H1 (cell line): ENCODE measurements around the gene ZNF385D. TPM values are rescaled to one million over a fixed set of nuclear protein-coding genes. Genes with fewer than 3 reads are reported as not detected.

Source experiments
- CTCF ChIA-PET: fragments of 300-600 bp; sonication (Branson Sonifier 250); formaldehyde crosslinking; loops from one replicate; lab custom pipeline; 2021; ENCODE audit not compliant: partially characterized antibody; lab: Charles Lee
- POLR2A ChIA-PET: fragments of 300-600 bp; sonication (Branson Sonifier 250); formaldehyde crosslinking; loops from one replicate; lab custom pipeline; 2021; ENCODE audit warnings: inconsistent platforms; ENCODE audit not compliant: partially characterized antibody; lab: Charles Lee
- DNase-seq, 2 experiments: peaks; one replicate each; pipeline versions ENCODE4 v3.0.0 to v3.0.0-alpha.2; 2010 to 2022; ENCODE audit warnings: low spot score in 2 of 2, low read depth in 1 of 2, mixed read lengths in 1 of 2
- FAIRE-seq: peaks from 2 replicates; lab custom pipeline; 2011; peaks lifted over from hg19 to GRCh38; lab: Jason Lieb, UNC
- H2AFZ ChIP-seq: 2 replicates; pipeline ENCODE4 v1.8.1; 2012; ENCODE audit warnings: low read length, inconsistent platforms
- H2AK5ac ChIP-seq: 2 replicates; pipeline ENCODE4 v1.6.1; 2013; ENCODE audit warnings: low read depth, low read length
- H2BK120ac ChIP-seq: replicated peaks from 2 replicates; pipeline ENCODE3; 2013; ENCODE audit warnings: low read depth, low read length, inconsistent platforms
- H2BK12ac ChIP-seq: 2 replicates; pipeline ENCODE4 v1.6.1; 2013; ENCODE audit warnings: low read depth, low read length
- H2BK15ac ChIP-seq: 2 replicates; pipeline ENCODE4 v1.6.1; 2013; ENCODE audit warnings: low read length
- H2BK20ac ChIP-seq: 2 replicates; pipeline ENCODE4 v1.6.1; 2013; ENCODE audit warnings: low read length
- H2BK5ac ChIP-seq: 2 replicates; pipeline ENCODE4 v1.6.1; 2013; ENCODE audit warnings: low read depth, low read length
- H3K14ac ChIP-seq: 2 replicates; pipeline ENCODE4 v1.6.1; 2013; ENCODE audit warnings: inconsistent platforms; ENCODE audit not compliant: insufficient read length
- H3K18ac ChIP-seq: 2 replicates; pipeline ENCODE4 v1.6.1; 2013; ENCODE audit warnings: low read length; ENCODE audit errors: extremely low read depth
- H3K23ac ChIP-seq: 2 replicates; pipeline ENCODE4 v1.6.1; 2013; ENCODE audit warnings: inconsistent platforms; ENCODE audit not compliant: insufficient read length
- H3K23me2 ChIP-seq: 2 replicates; pipeline ENCODE4 v1.6.1; 2013; ENCODE audit warnings: low read depth, low read length
- H3K27ac ChIP-seq: 2 replicates; pipeline ENCODE4 v1.6.1; 2011; ENCODE audit warnings: low read depth, low read length, inconsistent platforms
- H3K27me3 ChIP-seq, 4 experiments: replicated peaks in 1 of 4; 1 replicate in 1 of 4; 2 replicates in 3 of 4; pipeline versions ENCODE4 v1.6.1 to v1.8.1; 2011 to 2013; ENCODE audit warnings: low read length in 3 of 4, mild to moderate bottlenecking in 3 of 4, inconsistent platforms in 2 of 4, mixed read lengths in 2 of 4, moderate library complexity in 1 of 4; ENCODE audit not compliant: control insufficient read depth in 3 of 4, insufficient read depth in 3 of 4; ENCODE audit errors: extremely low read depth in 1 of 4
- H3K36me3 ChIP-seq, 4 experiments: 2 replicates each; pipeline versions ENCODE4 v1.6.1 to v1.8.1; 2011 to 2013; ENCODE audit warnings: mild to moderate bottlenecking in 4 of 4, low read length in 3 of 4, moderate library complexity in 2 of 4, control low read depth in 1 of 4, inconsistent platforms in 1 of 4; ENCODE audit not compliant: insufficient read depth in 4 of 4, control insufficient read depth in 2 of 4
- H3K4ac ChIP-seq: replicated peaks from 2 replicates; pipeline ENCODE3; 2013; ENCODE audit warnings: low read length, low read depth, mixed read lengths, inconsistent platforms; ENCODE audit not compliant: insufficient read length
- H3K4me1 ChIP-seq, 4 experiments: replicated peaks in 1 of 4; 1 replicate in 1 of 4; 2 replicates in 3 of 4; pipeline versions ENCODE4 v1.6.1 to v1.8.1; 2011 to 2013; ENCODE audit warnings: low read length in 3 of 4, inconsistent platforms in 2 of 4, mixed read lengths in 1 of 4; ENCODE audit not compliant: insufficient read depth in 4 of 4, control insufficient read depth in 3 of 4
- H3K4me2 ChIP-seq, 2 experiments: 2 replicates each; pipeline versions ENCODE4 v1.6.1 to v1.8.1; 2011 to 2013; ENCODE audit warnings: low read depth in 2 of 2, low read length in 2 of 2, control low read depth in 1 of 2, inconsistent platforms in 1 of 2, mild to moderate bottlenecking in 1 of 2; ENCODE audit not compliant: insufficient read depth in 1 of 2
- H3K4me3 ChIP-seq, 4 experiments: fragments of 200-600, 300-600 bp in 1 of 4; sonication (generic), shearing (Covaris generic), sonication (Bioruptor Twin) in 1 of 4; 2 replicates each; pipeline versions ENCODE4 v1.5.1 to v1.8.1; 2011 to 2016; ENCODE audit warnings: low read length in 4 of 4, low read depth in 3 of 4, control low read depth in 2 of 4, inconsistent platforms in 2 of 4, mild to moderate bottlenecking in 2 of 4, mixed read lengths in 1 of 4, moderate library complexity in 1 of 4; ENCODE audit not compliant: insufficient read depth in 2 of 4; ENCODE audit errors: extremely low read depth in 1 of 4
- H3K56ac ChIP-seq: replicated peaks from 2 replicates; pipeline ENCODE3; 2013; ENCODE audit warnings: low read depth, mild to moderate bottlenecking, mixed read lengths, low read length, inconsistent platforms; ENCODE audit not compliant: insufficient read length
- H3K79me1 ChIP-seq: 2 replicates; pipeline ENCODE4 v1.6.1; 2013; ENCODE audit warnings: low read depth, low read length, control low read depth
- H3K79me2 ChIP-seq, 2 experiments: 2 replicates each; pipeline versions ENCODE4 v1.6.1 to v1.8.1; 2012 to 2013; ENCODE audit warnings: low read length in 2 of 2, mild to moderate bottlenecking in 2 of 2, inconsistent platforms in 1 of 2; ENCODE audit not compliant: insufficient read depth in 2 of 2, control insufficient read depth in 1 of 2
- H3K9ac ChIP-seq, 4 experiments: replicated peaks in 1 of 4; 1 replicate in 1 of 4; 2 replicates in 3 of 4; pipeline versions ENCODE4 v1.6.1 to v1.8.1; 2011 to 2013; ENCODE audit warnings: low read depth in 3 of 4, low read length in 3 of 4, control low read depth in 2 of 4, mild to moderate bottlenecking in 2 of 4, moderate library complexity in 2 of 4, inconsistent platforms in 1 of 4; ENCODE audit errors: extremely low read depth in 1 of 4
- H3K9me3 ChIP-seq, 2 experiments: 2 replicates each; pipeline versions ENCODE4 v1.6.1 to v1.8.1; 2012 to 2013; ENCODE audit warnings: mild to moderate bottlenecking in 2 of 2, moderate library complexity in 2 of 2, control low read depth in 1 of 2, inconsistent platforms in 1 of 2, low read depth in 1 of 2, low read length in 1 of 2, mixed read lengths in 1 of 2; ENCODE audit not compliant: insufficient read depth in 2 of 2
- H4K20me1 ChIP-seq, 2 experiments: replicated peaks in 1 of 2; 2 replicates each; pipeline versions ENCODE3 to v1.8.1; 2011 to 2013; ENCODE audit warnings: inconsistent platforms in 2 of 2, low read length in 2 of 2, mild to moderate bottlenecking in 1 of 2; ENCODE audit not compliant: insufficient read depth in 2 of 2, control insufficient read depth in 1 of 2
- H4K5ac ChIP-seq: 2 replicates; pipeline ENCODE4 v1.6.1; 2013; ENCODE audit warnings: low read length, low read depth, mixed read lengths, inconsistent platforms; ENCODE audit not compliant: insufficient read length
- H4K8ac ChIP-seq: 2 replicates; pipeline ENCODE4 v1.8.0; 2013; ENCODE audit warnings: mild to moderate bottlenecking, moderate library complexity, low read length, inconsistent platforms; ENCODE audit not compliant: insufficient read depth; ENCODE audit errors: extremely low read depth
- H4K91ac ChIP-seq: replicated peaks from 2 replicates; pipeline ENCODE3; 2013; ENCODE audit warnings: low read length, mixed read lengths, inconsistent platforms; ENCODE audit not compliant: insufficient read length
- BACH1 ChIP-seq: IDR thresholded peaks from 2 replicates; pipeline ENCODE4 v1.6.1; 2012; ENCODE audit warnings: low read length, improper control_type of control experiment
- CBX8 ChIP-seq: fragments of 300-800, 300-1000 bp; sonication (generic); IDR thresholded peaks from 2 replicates; pipeline ENCODE4 v1.7.1; 2016; ENCODE audit warnings: low read depth, low read length, borderline replicate concordance
- CREB1 ChIP-seq: IDR thresholded peaks from 2 replicates; pipeline ENCODE4 v1.6.1; 2012; ENCODE audit warnings: inconsistent platforms
- EGR1 ChIP-seq: IDR thresholded peaks from 2 replicates; pipeline ENCODE4 v1.6.1; 2011; ENCODE audit warnings: low read depth, low read length, borderline replicate concordance
- KDM4A ChIP-seq: IDR thresholded peaks from one replicate; pipeline ENCODE4 v1.7.1; 2012; ENCODE audit warnings: low read depth, mild to moderate bottlenecking, moderate library complexity, low read length, inconsistent platforms; ENCODE audit not compliant: severe bottlenecking
- NRF1 ChIP-seq: IDR thresholded peaks from 2 replicates; pipeline ENCODE4 v1.6.1; 2011; ENCODE audit warnings: mild to moderate bottlenecking, low read depth, low read length, improper control_type of control experiment
- RFX5 ChIP-seq: IDR thresholded peaks from 2 replicates; pipeline ENCODE4 v1.6.1; 2011; ENCODE audit warnings: low read depth, low read length, improper control_type of control experiment, borderline replicate concordance
- SAP30 ChIP-seq: fragments of 300-600 bp; sonication (generic); IDR thresholded peaks from 2 replicates; pipeline ENCODE4 v1.7.1; 2012; ENCODE audit warnings: low read length, moderate library complexity, mild to moderate bottlenecking, inconsistent platforms; ENCODE audit not compliant: insufficient read depth, insufficient replicate concordance
- SIX5 ChIP-seq: IDR thresholded peaks from 2 replicates; pipeline ENCODE4 v1.6.1; 2011; ENCODE audit warnings: mild to moderate bottlenecking, low read depth, low read length
- TAF1 ChIP-seq: IDR thresholded peaks from 2 replicates; pipeline ENCODE4 v1.6.1; 2011; ENCODE audit warnings: mild to moderate bottlenecking, low read depth, low read length
- TAF7 ChIP-seq: optimal IDR thresholded peaks from 2 replicates; pipeline ENCODE3; 2011; ENCODE audit warnings: low read depth, mild to moderate bottlenecking, inconsistent platforms, low read length, moderate library complexity, borderline replicate concordance
- TEAD4 ChIP-seq: IDR thresholded peaks from 2 replicates; pipeline ENCODE4 v1.6.1; 2012; ENCODE audit warnings: low read depth, low read length, inconsistent platforms, mixed read lengths
- WGBS, 2 experiments: shearing (Covaris generic) in 1 of 2; methylation state at CpG; one replicate each; pipeline versions ENCODE4 v1.1.6 to v1.1.7; 2013 to 2015; ENCODE audit warnings: low lambda C conversion rate in 2 of 2, mixed read lengths in 2 of 2, inconsistent platforms in 1 of 2, low coverage in 1 of 2, missing lambda C conversion rate in 1 of 2; ENCODE audit not compliant: insufficient replicate concordance in 2 of 2, insufficient coverage in 1 of 2, insufficient read length in 1 of 2; ENCODE audit errors: extremely low coverage in 1 of 2, missing lambda C conversion rate in 1 of 2; 5-methylcytosine and 5-hydroxymethylcytosine counted together
- polyA plus RNA-seq, 7 experiments: library from polyadenylated mRNA; depleted of rRNA in 3 of 7; stranded (reverse) in 5 of 7; unstranded in 2 of 7; fragments of >200 nt in 5 of 7; fragments of 200-250 nt in 2 of 7; gene quantifications; 1 replicate in 5 of 7; 2 replicates in 1 of 7; 4 replicates in 1 of 7; pipeline versions ENCODE4 v1.2.1 to v1.2.3, GENCODE V29; 2011 to 2013; ENCODE audit warnings: missing spikeins in 2 of 7, mixed read lengths in 2 of 7
- total RNA-seq: library from RNA; stranded (reverse); fragmentation: NEBNext Ultra II Directional; extraction: Animal tissue kit (Norgen Biotek cat#: 25700); gene quantifications from 2 replicates; pipeline ENCODE4 v1.2.1, GENCODE V29; 2021
- TF ChIP-seq, protein P1 (sequence below), 3 experiments: IDR thresholded peaks; 1 replicate in 2 of 3; 2 replicates in 1 of 3; pipeline versions ENCODE4 v1.5.1 to v1.6.1; 2011; ENCODE audit warnings: low read length in 3 of 3, mild to moderate bottlenecking in 3 of 3, inconsistent platforms in 2 of 3, low read depth in 1 of 3, moderate library complexity in 1 of 3; ENCODE audit not compliant: insufficient read depth in 1 of 3; ENCODE audit errors: control extremely low read depth in 1 of 3

ZNF385D gene
- total and polyA plus RNA-seq, 2 of the 8 experiments (the other 6 are each of a cell fraction or from before 2014, with no cell fraction given) = 5.9 to 10.8 TPM

DNA sequence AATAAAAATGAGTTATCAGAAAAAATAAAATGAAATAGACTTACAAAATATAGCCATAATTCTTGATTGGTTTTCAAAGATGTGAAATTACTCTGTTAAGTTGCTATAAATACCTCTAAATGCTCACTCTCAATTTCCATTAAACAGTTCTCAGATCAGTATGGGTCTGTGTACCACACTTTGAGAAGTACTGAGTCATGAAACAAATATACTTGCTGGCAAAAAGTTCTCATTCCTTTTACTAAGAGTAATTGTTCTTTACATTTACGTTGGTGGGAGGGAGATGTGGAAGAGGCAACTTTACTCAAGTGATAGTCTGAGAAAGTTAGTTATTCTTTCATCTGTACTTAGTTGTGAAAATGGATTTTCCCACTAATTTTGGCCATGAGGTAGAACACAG lies 96.3 kb downstream of the ZNF385D start:
- CTCF ChIA-PET = no interaction called here
- 68% methylated on average over 1 of the region's 1 CpG; no CpG with 5 or more reads in 1 of the 2 experiments for WGBS, 2 experiments
- TF ChIP-seq EGR1 (no peak), KDM4A (no peak), RFX5 (no peak), TAF7 (no peak), CBX8 (no peak), BACH1 (no peak), TAF1 (no peak), NRF1 (no peak), TEAD4 (no peak), SIX5 (no peak), SAP30 (no peak), CREB1 (no peak)
- TF ChIP-seq, protein P1, sequence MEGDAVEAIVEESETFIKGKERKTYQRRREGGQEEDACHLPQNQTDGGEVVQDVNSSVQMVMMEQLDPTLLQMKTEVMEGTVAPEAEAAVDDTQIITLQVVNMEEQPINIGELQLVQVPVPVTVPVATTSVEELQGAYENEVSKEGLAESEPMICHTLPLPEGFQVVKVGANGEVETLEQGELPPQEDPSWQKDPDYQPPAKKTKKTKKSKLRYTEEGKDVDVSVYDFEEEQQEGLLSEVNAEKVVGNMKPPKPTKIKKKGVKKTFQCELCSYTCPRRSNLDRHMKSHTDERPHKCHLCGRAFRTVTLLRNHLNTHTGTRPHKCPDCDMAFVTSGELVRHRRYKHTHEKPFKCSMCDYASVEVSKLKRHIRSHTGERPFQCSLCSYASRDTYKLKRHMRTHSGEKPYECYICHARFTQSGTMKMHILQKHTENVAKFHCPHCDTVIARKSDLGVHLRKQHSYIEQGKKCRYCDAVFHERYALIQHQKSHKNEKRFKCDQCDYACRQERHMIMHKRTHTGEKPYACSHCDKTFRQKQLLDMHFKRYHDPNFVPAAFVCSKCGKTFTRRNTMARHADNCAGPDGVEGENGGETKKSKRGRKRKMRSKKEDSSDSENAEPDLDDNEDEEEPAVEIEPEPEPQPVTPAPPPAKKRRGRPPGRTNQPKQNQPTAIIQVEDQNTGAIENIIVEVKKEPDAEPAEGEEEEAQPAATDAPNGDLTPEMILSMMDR (IDR thresholded peaks at IDR 0.05; ENCODE audit: control extremely low read depth in 1 of 3, insufficient read depth in 1 of 3, low read depth in 1 of 3, low read length in 3 of 3) = no peak

More for the DNA sequence above, 96.3 kb downstream of the ZNF385D start:
- H3K4ac ChIP-seq = no peak overlapping the region
- no peak overlapping the region for H3K27ac ChIP-seq
- H2AFZ ChIP-seq = no peak overlapping the region; the same call in 1 of the 2 replicates
- no peak overlapping the region for H4K91ac ChIP-seq
- no peaks in the 10 kb centered on the region; a peak in 1 of 7 replicates for H3K27me3 ChIP-seq
- FAIRE-seq = no peak
- H3K23me2 ChIP-seq = no peaks in the 10 kb centered on the region
- no peaks in the 10 kb centered on the region for H3K9me3 ChIP-seq
- DNase-seq = no peak
- no peaks in the 10 kb centered on the region for H3K36me3 ChIP-seq
- H3K4me2 ChIP-seq = no peak overlapping the region
- H2AK5ac ChIP-seq = no peak overlapping the region
- POLR2A ChIA-PET = no interaction called here
- no peaks in the 10 kb centered on the region for H4K20me1 ChIP-seq
- no peaks in the 10 kb centered on the region for H3K79me2 ChIP-seq
- H3K4me3 ChIP-seq = no peak overlapping the region
- H3K14ac ChIP-seq = no peak overlapping the region
- no peak overlapping the region for H2BK120ac ChIP-seq
- H3K9ac ChIP-seq = no peak overlapping the region
- H3K4me1 ChIP-seq = no peaks in the 10 kb centered on the region
- H2BK12ac ChIP-seq = no peak overlapping the region
- H2BK20ac ChIP-seq = no peak overlapping the region
- H4K5ac ChIP-seq = no peak overlapping the region
- no peak overlapping the region for H4K8ac ChIP-seq
- no peak overlapping the region for H3K56ac ChIP-seq
- no peaks in the 10 kb centered on the region for H3K79me1 ChIP-seq
- H2BK15ac ChIP-seq = no peak overlapping the region
- H3K18ac ChIP-seq = no peak overlapping the region
- H3K23ac ChIP-seq = no peak overlapping the region
- no peak overlapping the region for H2BK5ac ChIP-seq
